ENCODE results near the gene HLTF.
"Not testable (repeated sequence)": the region's sequence is repeated elsewhere in the genome, so short reads cannot be mapped to it uniquely, and the experiment has no call there.

Gene HLTF

GRCh38 chr3:149015393-149015792 is 70.9 kb downstream of the HLTF start:
- no peak for DNase-seq

- no peak for DNase-seq
These were observed 72.6 kb downstream of the HLTF start for GRCh38 chr3:149013726-149014125.

- no peak for DNase-seq
These were observed 74.7 kb downstream of the HLTF start for GRCh38 chr3:149011676-149012075.

GRCh38 chr3:149010966-149011365 is 75.4 kb downstream of the HLTF start:
- DNase-seq: no peak

GRCh38 chr3:149010504-149010951 is 75.8 kb downstream of the HLTF start:
- no peak for DNase-seq

- DNase-seq: no peak
These were observed 76.6 kb downstream of the HLTF start for GRCh38 chr3:149009732-149010131.

- DNase-seq: no peak
These were observed 78.6 kb downstream of the HLTF start for GRCh38 chr3:149007567-149008257.

GRCh38 chr3:149005416-149005815 is 80.9 kb downstream of the HLTF start:
- DNase-seq: no peak

- DNase-seq: no peak
These were observed 81.7 kb downstream of the HLTF start for GRCh38 chr3:149004622-149005021.

- no peak for DNase-seq
These were observed 82.6 kb downstream of the HLTF start for GRCh38 chr3:149003653-149004305.

- DNase-seq: no peak
These were observed 84.6 kb downstream of the HLTF start for GRCh38 chr3:149001727-149002126.

- no peak for DNase-seq
These were observed 86.1 kb downstream of the HLTF start for GRCh38 chr3:149000206-149000745.

- DNase-seq: no peak
These were observed 86.5 kb downstream of the HLTF start for GRCh38 chr3:148999806-149000205.

GRCh38 chr3:148998715-148999423 is 87.5 kb downstream of the HLTF start:
- no peak for DNase-seq

- DNase-seq: no peak
These were observed 88.0 kb downstream of the HLTF start for GRCh38 chr3:148998297-148998696.

- DNase-seq: no peak
These were observed 88.7 kb downstream of the HLTF start for GRCh38 chr3:148997623-148998022.

GRCh38 chr3:148992635-148993255 is 93.6 kb downstream of the HLTF start:
- DNase-seq: no peak

- peak in 1 of 2 experiments; percentile 23 for DNase-seq
These were observed 94.2 kb downstream of the HLTF start for GRCh38 chr3:148992027-148992634.

GRCh38 chr3:148991219-148992026 is 94.9 kb downstream of the HLTF start, which contains the start of gene GYG1:
TSS of gene GYG1 (plus strand) at chr3:148991540. CDS start at chr3:148991641, 101 bp downstream.
- peak; percentile 50 to 74 for DNase-seq

- DNase-seq: no peak
These were observed 96.1 kb downstream of the HLTF start for GRCh38 chr3:148990236-148990635.

- not testable (repeated sequence) for DNase-seq
These were observed 98.8 kb downstream of the HLTF start for GRCh38 chr3:148987551-148987950.

GRCh38 chr3:148981273-148981672 is 105.1 kb downstream of the HLTF start:
- DNase-seq: no peak

Measured in SW 1271 (cell line).